ENCODE results near the gene HERC6. TPM values are rescaled to one million over a fixed set of nuclear protein-coding genes. Genes with fewer than 3 reads are reported as not detected.

HERC6 gene
- total RNA-seq, 1 experiment from 2014 or later: 0.32 TPM

GRCh38 chr4:88458104-88458740 lies 79.6 kb downstream of the HERC6 start:
- Histone ChIP-seq H3K27ac (ENCODE audit: low read depth, low read length, poor library complexity, severe bottlenecking) (no peak overlapping the region), H3K36me3 (ENCODE audit: insufficient read depth, low read length, poor library complexity, severe bottlenecking) (no peaks in the 10 kb centered on the region), H3K9me3 (ENCODE audit: low read depth, low read length, poor library complexity, severe bottlenecking) (no peaks in the 10 kb centered on the region), H3K4me1 (ENCODE audit: insufficient read depth, low read length, poor library complexity, severe bottlenecking) (no peaks in the 10 kb centered on the region), H3K27me3 (replicated peaks; ENCODE audit: insufficient read depth, low read depth, low read length, poor library complexity) (peaks cover 14% of the 10 kb centered on the region), H3K4me3 (ENCODE audit: low read depth, low read length, poor library complexity, severe bottlenecking) (no peak overlapping the region)
- DNase-seq (ENCODE audit: low spot score): no peak
- POLR2A ChIA-PET (ENCODE audit: low non-redundant PET): no interaction called here
- intact Hi-C loops (cut with micrococcal nuclease; ENCODE audit: unreplicated experiment): loop anchor here (10.0 kb wide), 1 partner anchor 93 kb away; no protein-coding TSS in a partner anchor
- CTCF ChIA-PET: interaction anchor here (0.7 kb wide), 1 partner anchor 9 kb away, joined by 4 read pairs; no protein-coding TSS in a partner anchor
- TF ChIP-seq, protein P1, sequence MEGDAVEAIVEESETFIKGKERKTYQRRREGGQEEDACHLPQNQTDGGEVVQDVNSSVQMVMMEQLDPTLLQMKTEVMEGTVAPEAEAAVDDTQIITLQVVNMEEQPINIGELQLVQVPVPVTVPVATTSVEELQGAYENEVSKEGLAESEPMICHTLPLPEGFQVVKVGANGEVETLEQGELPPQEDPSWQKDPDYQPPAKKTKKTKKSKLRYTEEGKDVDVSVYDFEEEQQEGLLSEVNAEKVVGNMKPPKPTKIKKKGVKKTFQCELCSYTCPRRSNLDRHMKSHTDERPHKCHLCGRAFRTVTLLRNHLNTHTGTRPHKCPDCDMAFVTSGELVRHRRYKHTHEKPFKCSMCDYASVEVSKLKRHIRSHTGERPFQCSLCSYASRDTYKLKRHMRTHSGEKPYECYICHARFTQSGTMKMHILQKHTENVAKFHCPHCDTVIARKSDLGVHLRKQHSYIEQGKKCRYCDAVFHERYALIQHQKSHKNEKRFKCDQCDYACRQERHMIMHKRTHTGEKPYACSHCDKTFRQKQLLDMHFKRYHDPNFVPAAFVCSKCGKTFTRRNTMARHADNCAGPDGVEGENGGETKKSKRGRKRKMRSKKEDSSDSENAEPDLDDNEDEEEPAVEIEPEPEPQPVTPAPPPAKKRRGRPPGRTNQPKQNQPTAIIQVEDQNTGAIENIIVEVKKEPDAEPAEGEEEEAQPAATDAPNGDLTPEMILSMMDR (conservative IDR thresholded peaks at IDR 0.05; ENCODE audit: low read depth, low read length): no peak
- no peak for TF ChIP-seq EZH2 (IDR thresholded peaks at IDR 0.05; ENCODE audit: borderline replicate concordance, low read depth, low read length, poor library complexity, severe bottlenecking)
- no TSS peak for BruUV-seq (replicated peaks)

- H3K4me3 ChIP-seq (ENCODE audit: low read depth, low read length, poor library complexity, severe bottlenecking): no peak overlapping the region
- no peaks in the 10 kb centered on the region for H3K4me1 ChIP-seq (ENCODE audit: insufficient read depth, low read length, poor library complexity, severe bottlenecking)
- ChIA-PET CTCF (no interaction called here), POLR2A (ENCODE audit: low non-redundant PET) (no interaction called here)
- BruUV-seq (replicated peaks): no TSS peak
- no peak overlapping the region for H3K27ac ChIP-seq (ENCODE audit: low read depth, low read length, poor library complexity, severe bottlenecking)
- DNase-seq (ENCODE audit: low spot score): no peak
- TF ChIP-seq, protein P1 (conservative IDR thresholded peaks at IDR 0.05; ENCODE audit: low read depth, low read length): no peak
- no peak for TF ChIP-seq EZH2 (IDR thresholded peaks at IDR 0.05; ENCODE audit: borderline replicate concordance, low read depth, low read length, poor library complexity, severe bottlenecking)
- no peaks in the 10 kb centered on the region for H3K27me3 ChIP-seq (replicated peaks; ENCODE audit: insufficient read depth, low read depth, low read length, poor library complexity)
- H3K36me3 ChIP-seq (ENCODE audit: insufficient read depth, low read length, poor library complexity, severe bottlenecking): no peaks in the 10 kb centered on the region
- intact Hi-C loops (cut with micrococcal nuclease; ENCODE audit: unreplicated experiment): no loop called here
- no peaks in the 10 kb centered on the region for H3K9me3 ChIP-seq (ENCODE audit: low read depth, low read length, poor library complexity, severe bottlenecking)
Observed at GRCh38 chr4:88465653-88466192, 87.1 kb downstream of the HERC6 start.

- no peaks in the 10 kb centered on the region for H3K4me1 ChIP-seq (ENCODE audit: insufficient read depth, low read length, poor library complexity, severe bottlenecking)
- H3K9me3 ChIP-seq (ENCODE audit: low read depth, low read length, poor library complexity, severe bottlenecking): no peaks in the 10 kb centered on the region
- no peak for DNase-seq (ENCODE audit: low spot score)
- peaks cover 3% of the 10 kb centered on the region for H3K27me3 ChIP-seq (replicated peaks; ENCODE audit: insufficient read depth, low read depth, low read length, poor library complexity)
- POLR2A ChIA-PET (ENCODE audit: low non-redundant PET): no interaction called here
- BruUV-seq (replicated peaks): no TSS peak
- no peaks in the 10 kb centered on the region for H3K36me3 ChIP-seq (ENCODE audit: insufficient read depth, low read length, poor library complexity, severe bottlenecking)
- no peak overlapping the region for H3K4me3 ChIP-seq (ENCODE audit: low read depth, low read length, poor library complexity, severe bottlenecking)
- H3K27ac ChIP-seq (ENCODE audit: low read depth, low read length, poor library complexity, severe bottlenecking): no peak overlapping the region
- CTCF ChIA-PET: no interaction called here
- intact Hi-C loops (cut with micrococcal nuclease; ENCODE audit: unreplicated experiment): no loop called here
- TF ChIP-seq, protein P1 (conservative IDR thresholded peaks at IDR 0.05; ENCODE audit: low read depth, low read length): no peak
- no peak for TF ChIP-seq EZH2 (IDR thresholded peaks at IDR 0.05; ENCODE audit: borderline replicate concordance, low read depth, low read length, poor library complexity, severe bottlenecking)
Observed at GRCh38 chr4:88467392-88467791, 88.7 kb downstream of the HERC6 start.
